NCI-H128 (cell line): ENCODE data around the gene TOX3.

Experiments used
- DNase-seq: peaks from one replicate; lab custom pipeline; 2025; ENCODE audit not compliant: unreplicated experiment; lab: John Stamatoyannopoulos, UW

TOX3 gene

DNA sequence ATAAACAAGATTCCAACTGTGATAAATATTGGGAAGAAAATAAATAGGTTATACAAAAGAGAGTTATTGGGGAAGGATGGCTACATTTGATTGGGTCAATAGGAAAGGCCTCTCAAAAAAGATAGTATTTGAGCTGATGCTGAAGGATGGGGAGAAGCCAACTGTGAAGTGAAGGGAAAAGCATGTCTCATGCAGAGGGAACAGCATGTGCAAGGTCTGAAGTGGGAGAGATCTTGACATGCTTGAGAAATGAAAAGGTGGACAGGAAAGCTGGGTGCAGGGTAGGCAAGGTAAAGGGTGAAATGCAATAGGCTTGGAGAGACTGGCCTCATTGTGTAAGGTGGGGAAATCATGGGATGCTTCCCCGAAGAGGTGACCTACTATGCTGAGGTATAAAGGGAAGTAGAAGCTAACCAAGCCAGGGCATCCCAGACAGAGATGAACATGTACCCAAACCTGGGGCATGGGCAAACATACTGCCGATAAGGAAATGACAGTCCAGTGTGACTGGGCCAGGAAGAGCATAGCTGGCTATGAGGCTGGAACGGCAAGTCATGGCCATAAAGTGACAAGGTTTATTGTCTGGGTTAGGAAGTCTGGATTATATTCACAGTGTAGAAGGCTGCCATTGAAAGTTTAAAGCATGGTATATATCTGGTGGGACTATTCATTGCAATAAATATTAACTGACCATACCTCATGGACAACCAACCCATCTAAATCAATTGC, 91.2 kb downstream of the TOX3 start:
- DNase-seq: no peak

GRCh38 chr16:52453644-52454043, 93.3 kb downstream of the TOX3 start:
- no peak for DNase-seq

GRCh38 chr16:52451971-52452421, 94.9 kb downstream of the TOX3 start:
- DNase-seq: no peak

DNA sequence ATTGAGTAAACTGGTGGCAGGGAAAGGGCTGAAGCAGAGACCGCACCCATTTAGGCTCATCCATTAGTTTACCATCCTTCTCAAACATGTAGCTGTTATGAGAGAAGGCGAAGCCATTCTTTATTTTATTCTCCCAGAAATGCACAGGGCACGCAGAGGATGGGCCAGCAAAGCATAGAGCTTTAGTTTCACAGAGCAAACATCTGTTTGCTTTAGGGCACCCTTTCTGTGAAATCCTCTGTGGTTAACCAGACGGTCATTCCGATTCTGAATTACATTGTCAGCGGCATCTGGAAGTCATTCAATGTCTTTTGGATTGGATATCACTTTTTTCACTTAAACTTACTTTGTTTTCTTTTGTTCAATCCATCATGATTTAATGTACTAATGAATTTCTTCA, 96.0 kb downstream of the TOX3 start:
- no peak for DNase-seq

GRCh38 chr16:52450241-52450640, 96.7 kb downstream of the TOX3 start:
- DNase-seq: no peak

DNA sequence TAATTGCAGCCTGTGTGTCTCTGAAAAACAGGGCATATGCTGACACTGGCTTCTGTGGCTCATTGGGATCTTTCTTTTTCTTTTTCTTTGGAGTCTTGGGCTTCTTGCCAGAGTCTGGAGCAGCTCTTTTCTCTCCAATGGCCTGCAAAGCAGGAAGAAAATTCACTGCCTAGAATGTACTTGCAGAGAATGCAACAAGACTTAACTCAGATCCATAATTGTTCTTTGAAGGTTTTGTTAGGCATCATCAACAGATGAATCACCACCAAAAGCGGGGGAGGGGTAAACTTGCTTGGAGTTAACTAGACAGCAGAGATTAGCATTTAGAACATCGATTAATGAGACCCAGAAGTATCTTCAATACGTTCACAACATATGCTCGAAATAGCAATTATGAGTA, 100.9 kb downstream of the TOX3 start:
- DNase-seq: no peak

- no peak for DNase-seq
Observed at GRCh38 chr16:52441886-52442285, 105.1 kb downstream of the TOX3 start.

GRCh38 chr16:52440248-52440647, 106.7 kb downstream of the TOX3 start:
- DNase-seq: no peak

GRCh38 chr16:52439750-52440149, 107.2 kb downstream of the TOX3 start:
- DNase-seq: no peak

- DNase-seq: no peak
Observed at GRCh38 chr16:52439171-52439701, 107.7 kb downstream of the TOX3 start.

GRCh38 chr16:52437277-52437670, 109.7 kb downstream of the TOX3 start:
- DNase-seq: no peak

DNA sequence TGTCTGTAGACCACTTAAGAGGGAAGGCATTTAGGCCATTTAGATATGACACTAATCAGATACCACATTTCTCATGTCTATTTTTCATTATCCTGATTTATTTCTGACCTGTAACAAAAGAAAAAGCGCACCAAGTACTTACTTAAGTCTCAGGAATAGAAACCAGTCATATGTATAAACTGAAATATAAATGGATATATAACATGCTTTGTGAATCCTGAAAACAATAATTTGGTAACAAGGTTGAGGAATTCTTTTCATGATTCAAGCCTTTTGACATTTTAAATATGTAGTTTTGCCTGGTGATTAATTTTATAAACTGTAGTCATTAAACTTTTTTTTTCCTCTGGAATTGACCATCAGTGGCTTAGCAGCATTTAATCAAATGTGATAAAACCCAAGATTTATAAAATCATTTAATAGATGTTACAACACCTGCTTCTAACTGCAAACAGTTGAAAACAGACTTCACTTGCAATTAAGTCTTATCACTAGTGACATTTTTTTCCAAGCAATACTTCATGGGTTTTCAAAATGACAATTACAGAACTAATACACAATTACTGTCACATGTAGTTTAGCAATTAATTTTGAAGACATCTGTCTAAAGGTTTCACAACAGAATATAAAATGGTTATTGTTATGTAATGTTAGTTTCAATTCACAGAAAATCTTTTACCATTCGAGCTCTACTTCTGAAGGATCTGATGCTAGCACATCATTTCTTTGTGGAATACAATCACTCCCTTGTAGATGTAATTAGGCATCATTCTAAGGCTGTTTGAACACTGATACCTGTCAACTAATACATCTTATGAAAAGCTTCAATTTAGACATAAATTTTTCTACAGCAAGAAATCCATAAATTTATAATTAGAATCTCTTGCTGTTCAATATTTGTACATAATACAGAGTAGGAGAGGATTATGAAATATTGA, 110.3 kb downstream of the TOX3 start:
- no peak for DNase-seq

DNA sequence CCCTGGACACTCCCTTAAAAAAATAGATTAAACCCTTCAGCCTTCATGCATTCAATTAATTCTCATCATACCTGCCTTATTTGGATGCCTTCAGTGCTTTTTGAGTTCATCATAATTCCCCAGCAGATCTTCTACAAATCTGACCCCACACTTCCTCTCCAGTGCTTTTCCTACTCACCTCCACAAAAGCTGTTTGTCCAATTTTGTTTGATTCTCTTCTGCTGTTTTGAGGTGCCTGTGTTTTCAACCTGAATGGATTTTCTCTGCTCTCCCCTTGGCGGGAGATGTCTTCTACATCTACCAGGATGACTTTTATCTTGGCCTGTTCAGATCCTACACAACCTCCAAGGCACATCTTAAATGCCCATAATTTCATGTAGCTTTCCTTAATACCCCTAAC, 112.7 kb downstream of the TOX3 start:
- no peak for DNase-seq

DNA sequence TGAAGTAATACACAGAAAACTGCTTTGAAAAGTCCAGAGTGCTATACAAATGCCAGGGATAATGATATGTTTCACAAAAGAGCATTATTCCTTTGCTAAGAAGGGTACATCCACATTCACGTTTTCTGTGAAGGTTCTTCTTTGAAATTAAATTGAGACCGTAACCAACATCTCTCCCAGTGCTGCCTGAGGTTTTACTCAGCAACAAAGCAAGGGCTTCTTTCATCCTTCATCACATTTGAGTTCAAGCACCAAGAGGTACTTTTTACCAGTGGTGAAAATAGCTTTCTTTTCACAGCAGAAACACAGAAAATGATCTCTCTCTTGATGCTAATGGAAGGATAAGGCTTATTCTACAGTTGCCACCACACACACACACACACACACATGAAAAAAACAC, 113.3 kb downstream of the TOX3 start:
- DNase-seq: no peak

DNA sequence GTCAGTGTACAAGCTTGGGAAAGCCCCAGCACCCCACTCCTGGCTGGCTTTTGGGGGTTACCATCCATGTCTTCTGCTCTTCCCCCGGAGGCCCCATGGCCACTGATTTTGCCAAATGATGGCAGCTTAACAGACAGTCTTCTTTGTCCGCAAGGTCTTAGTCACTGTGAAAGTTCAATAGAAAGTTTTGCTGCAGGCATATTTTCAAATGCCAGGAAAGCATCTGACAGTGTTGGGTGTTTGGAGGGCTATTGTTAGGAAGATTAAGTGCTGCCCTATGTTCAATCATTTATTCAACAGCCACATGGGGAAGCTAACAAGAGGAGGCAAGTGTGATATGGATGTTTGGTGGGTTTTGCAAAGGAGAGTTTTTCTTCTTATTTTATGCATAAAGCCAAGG, 122.4 kb downstream of the TOX3 start:
- DNase-seq: no peak

- no peak for DNase-seq
Observed at GRCh38 chr16:52422307-52422706, 124.6 kb downstream of the TOX3 start.

DNA sequence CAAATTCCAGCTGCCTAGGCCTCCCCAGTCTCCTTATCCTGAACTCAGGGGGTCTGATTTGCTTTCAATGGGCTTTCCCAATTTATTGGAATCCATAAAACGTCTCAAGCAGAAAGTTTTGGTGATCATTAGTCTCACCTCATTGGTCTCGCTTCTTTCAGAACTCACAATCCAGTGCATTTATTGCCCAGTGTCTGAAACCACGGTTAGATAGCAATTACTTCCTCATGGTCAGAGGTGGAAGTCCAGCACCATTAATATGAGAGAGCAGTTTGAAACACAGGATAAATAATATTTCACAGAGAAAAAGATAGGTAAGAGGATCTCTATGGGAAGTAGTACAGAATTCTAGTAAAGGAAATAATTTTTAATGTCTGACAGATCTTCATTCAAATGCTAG, 128.7 kb downstream of the TOX3 start:
- no peak for DNase-seq

GRCh38 chr16:52416888-52417287, 130.1 kb downstream of the TOX3 start:
- no peak for DNase-seq

- no peak for DNase-seq
Observed at GRCh38 chr16:52411011-52411410, 135.9 kb downstream of the TOX3 start.

DNA sequence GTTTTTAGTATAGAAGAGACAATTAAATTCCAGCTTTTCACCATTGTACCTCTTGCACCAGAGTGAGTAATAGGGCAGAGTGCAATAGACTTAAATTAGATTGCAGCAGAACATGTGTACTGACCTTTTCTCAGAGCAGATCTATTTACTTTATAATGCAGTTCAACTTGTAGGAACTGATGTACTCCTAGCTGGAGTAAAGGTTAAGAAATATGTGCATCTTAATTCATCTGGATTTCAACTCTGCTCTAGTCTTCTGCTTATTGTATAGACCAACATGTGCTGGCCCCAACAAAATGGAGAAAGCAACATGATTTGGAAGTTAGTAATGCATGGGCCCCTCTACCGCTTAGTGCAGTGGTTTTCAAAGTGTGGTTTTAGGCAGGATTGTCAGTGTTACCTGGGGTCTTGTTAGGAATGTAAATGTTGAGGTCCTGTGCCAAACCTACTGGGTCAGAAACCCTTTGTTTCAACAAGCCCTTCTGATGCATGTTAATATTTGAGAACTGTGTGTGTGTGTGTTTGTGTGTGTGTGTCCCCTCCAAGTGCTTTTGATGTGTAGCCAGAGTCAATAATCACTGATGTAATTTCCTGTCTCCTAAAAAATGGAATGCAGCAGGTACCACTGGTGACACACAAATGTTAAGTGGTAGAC, 138.6 kb downstream of the TOX3 start:
- no peak for DNase-seq

DNA sequence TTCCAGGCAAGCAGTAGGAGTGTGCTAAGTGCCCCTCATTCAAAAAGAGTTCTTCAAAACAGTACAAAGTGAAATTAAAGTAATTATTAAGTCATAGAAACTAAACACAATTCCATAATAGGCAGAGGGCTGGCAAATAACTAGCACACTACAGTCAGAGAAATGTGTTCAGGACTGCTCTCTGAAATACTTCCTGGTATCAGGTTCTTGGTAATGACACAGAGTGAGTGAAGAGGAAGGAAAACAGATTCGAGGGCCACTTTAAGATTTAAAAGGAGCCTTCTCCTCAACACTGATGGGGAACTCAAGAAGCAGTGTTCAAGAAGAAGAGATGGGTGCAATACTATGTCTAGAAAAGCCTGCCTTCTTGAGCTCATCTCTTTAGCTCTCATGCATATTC, 139.2 kb downstream of the TOX3 start:
- DNase-seq: no peak
